Stomach (tissue), 4 donors: ENCODE results near the gene MLYCD.

Experiments
- POLR2A ChIP-seq, 4 donors: fragments of 450-650 bp; IDR thresholded peaks; one replicate each; pipeline ENCODE4 v1.6.1; 2016; ENCODE audit warnings: antibody characterized with exemption in 4 of 4, control low read depth in 2 of 4, mild to moderate bottlenecking in 1 of 4, moderate library complexity in 1 of 4
- POLR2AphosphoS5 ChIP-seq, 3 donors: sonication (generic); formaldehyde crosslinking; IDR thresholded peaks; one replicate each; pipeline ENCODE4 v1.6.1; 2016; ENCODE audit warnings: antibody characterized with exemption in 3 of 3
- TF ChIP-seq, protein P1 (sequence below), 7 experiments: fragments of 450-650 bp in 4 of 7; fragments of 200-600 bp in 3 of 7; sonication (generic) in 3 of 7; IDR thresholded peaks; one replicate each; pipeline ENCODE4 v1.5.1; 2016 to 2019; ENCODE audit warnings: antibody characterized with exemption in 7 of 7, control low read depth in 2 of 7, mild to moderate bottlenecking in 1 of 7

DNA sequence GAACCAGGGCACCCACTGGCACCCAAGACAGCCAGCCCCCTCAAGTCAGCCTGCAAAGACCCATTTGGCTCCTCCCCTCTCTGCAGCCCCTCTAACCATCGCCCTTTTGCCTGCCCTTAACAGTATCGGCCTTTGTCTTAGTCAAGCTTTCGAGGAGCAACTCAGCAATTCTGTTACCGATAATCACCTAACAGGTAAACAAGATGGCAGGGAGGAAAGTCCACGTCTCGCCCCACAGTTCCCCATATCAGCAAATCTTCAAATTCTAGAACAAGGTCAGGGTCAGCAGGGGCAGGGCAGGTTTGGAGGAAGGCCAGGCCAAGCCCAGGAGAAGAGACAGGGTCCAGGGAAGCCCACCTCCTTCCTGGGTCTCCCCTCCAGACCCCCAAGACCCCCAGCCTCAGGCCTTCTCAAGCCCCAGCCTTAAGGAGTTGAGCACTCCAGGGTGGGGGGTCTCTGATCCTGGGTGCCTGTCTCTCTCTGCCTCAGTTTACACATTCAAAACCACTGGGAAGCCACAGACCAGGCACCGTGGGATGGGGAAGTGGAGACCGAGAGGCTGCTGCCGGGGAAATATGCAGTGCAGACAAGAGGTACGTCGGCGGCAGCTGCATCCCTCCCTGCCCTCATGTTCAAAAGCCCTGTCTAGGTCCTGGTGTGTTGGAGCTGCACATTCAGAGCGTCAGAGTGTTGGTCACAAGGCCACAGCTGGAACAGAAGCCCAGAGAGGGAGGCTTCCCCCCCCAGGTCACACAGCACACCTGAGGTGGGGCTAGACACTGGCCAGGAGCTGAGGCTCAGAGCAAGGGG lies 50.2 kb downstream of the MLYCD start:
- TF ChIP-seq, protein P1, sequence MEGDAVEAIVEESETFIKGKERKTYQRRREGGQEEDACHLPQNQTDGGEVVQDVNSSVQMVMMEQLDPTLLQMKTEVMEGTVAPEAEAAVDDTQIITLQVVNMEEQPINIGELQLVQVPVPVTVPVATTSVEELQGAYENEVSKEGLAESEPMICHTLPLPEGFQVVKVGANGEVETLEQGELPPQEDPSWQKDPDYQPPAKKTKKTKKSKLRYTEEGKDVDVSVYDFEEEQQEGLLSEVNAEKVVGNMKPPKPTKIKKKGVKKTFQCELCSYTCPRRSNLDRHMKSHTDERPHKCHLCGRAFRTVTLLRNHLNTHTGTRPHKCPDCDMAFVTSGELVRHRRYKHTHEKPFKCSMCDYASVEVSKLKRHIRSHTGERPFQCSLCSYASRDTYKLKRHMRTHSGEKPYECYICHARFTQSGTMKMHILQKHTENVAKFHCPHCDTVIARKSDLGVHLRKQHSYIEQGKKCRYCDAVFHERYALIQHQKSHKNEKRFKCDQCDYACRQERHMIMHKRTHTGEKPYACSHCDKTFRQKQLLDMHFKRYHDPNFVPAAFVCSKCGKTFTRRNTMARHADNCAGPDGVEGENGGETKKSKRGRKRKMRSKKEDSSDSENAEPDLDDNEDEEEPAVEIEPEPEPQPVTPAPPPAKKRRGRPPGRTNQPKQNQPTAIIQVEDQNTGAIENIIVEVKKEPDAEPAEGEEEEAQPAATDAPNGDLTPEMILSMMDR (IDR thresholded peaks at IDR 0.05), result no peak
- TF ChIP-seq POLR2AphosphoS5 (IDR thresholded peaks at IDR 0.05) (no peak), POLR2A (IDR thresholded peaks at IDR 0.05) (no peak)
